Sciatic nerve (tissue), 2 donors: Measurements from ENCODE around the gene NCOA6. TPM values are rescaled to one million over a fixed set of nuclear protein-coding genes. Genes with fewer than 3 reads are reported as not detected.
A peak's percentile ranks its signal among the peaks of the same experiment; 100 is the strongest.

ENCODE experiments used
- ATAC-seq: fragments of 200-7000 bp; cut with Tn5 transposase; one replicate; pipeline ENCODE4 v1.9.1; 2020; ENCODE audit warnings: mild to moderate bottlenecking, moderate library complexity
- DNase-seq: peaks from one replicate; pipeline ENCODE4 v3.0.0-alpha.2; 2020; ENCODE audit warnings: low spot score
- intact Hi-C: fragments of 100-400 bp; cut with DNase I; formaldehyde crosslinking; loops from one replicate; pipeline ENCODE4 v1.14.2; 2022
- total RNA-seq: library from RNA; stranded (reverse); fragmentation: NEBNext Ultra II Directional; extraction: Animal tissue kit (Norgen Biotek cat#: 25700); gene quantifications from one replicate; pipeline ENCODE4 v1.2.1, GENCODE V29; 2021
- donor health status: DM: no; HTN: no; CAD: no.
- donor health status: DM: no; HTN: no; CAD: no.

NCOA6 gene
- total RNA-seq, 1 donor from 2014 or later, result 30.2 TPM

DNA sequence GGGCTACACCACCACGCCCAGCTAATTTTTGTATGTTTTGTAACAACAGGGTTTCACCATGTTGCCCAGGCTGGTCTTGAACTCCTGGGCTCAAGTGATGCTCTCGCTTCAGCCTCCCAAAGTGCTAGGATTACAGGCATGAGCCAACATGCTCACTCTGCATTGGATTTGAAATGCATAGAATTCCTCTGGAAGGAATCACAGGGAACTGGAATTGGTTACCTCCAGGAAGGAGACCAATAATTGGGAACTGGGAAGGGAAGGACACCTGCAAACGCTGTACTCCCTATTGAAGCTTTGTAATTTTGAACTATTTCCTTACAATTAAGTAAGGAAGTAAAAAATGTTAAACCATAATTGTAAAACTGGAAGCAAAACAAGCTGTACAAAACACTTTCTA, 133.6 kb downstream of the NCOA6 start:
- ATAC-seq, result no peak
- intact Hi-C loops, result no loop called here
- no peak for DNase-seq

DNA sequence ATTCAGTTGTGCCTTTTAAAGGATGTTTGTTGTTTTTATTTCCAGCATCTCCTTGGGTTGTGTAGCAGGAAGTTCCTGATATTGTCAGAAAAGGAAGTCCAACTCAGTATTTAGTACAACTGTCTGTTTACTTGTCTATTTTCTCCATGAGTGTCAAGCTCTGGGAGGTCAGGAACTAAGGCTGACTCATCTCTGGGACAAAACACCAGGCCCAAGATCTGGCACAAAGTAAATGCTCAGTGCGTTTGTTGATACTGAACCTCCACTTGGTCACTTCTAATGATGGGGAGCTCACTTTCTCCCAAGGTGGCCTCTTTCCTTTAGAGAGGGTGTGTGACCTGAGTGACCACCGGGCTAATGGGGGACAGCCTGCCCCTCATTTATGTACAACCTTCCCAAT, 136.0 kb downstream of the NCOA6 start:
- ATAC-seq, result no peak
- no peak for DNase-seq
- intact Hi-C loops, result no loop called here

DNA sequence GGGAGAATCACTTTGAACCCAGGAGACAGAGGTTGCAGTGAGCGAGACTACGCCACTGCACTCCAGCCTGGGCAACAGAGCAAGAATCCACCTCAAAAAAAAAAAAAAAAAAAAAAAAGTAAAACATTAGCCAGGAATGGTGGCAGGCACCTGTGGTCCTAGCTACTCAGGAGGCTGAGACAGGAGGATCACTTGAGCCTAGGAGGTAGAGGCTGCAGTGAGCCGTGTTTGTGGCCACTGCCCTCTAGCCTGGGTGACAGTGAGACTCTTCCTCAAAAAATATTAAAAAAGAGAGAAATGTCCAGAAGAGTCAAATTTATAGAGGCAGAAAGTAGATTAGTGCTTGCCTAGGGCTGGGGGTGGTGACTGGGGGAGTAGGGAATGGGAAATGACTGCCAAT, 141.8 kb downstream of the NCOA6 start:
- intact Hi-C loops, result no loop called here
- ATAC-seq (no peak), DNase-seq (peak; percentile 3)

DNA sequence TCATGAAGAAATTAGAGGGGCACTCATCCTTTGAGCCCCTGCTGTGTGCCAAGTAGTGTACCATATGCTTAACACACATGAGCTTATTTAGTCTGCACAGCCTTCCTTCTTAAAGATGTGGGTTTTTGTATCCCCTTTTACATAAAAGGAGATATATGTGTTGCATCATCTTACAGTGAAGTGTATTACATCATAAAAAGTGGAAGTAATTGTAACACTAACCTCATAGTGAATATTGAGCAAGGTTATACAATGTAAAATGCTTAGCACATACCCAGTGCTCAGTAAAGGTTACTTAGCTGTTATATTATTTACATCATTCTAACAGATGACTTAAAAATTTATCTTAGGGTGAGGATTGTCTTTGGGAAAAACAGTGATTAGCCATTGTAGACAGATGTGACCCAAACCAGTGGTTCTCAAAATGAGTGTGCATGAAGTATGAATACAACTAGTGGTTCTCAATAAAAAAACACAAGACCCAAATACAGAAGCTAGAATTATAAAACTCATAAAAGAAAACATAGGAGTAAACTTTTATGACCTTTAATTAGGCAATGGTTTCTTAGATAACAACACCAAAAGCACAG, 144.8 kb downstream of the NCOA6 start:
- DNase-seq, result no peak
- ATAC-seq, result no peak
- intact Hi-C loops, result no loop called here

DNA sequence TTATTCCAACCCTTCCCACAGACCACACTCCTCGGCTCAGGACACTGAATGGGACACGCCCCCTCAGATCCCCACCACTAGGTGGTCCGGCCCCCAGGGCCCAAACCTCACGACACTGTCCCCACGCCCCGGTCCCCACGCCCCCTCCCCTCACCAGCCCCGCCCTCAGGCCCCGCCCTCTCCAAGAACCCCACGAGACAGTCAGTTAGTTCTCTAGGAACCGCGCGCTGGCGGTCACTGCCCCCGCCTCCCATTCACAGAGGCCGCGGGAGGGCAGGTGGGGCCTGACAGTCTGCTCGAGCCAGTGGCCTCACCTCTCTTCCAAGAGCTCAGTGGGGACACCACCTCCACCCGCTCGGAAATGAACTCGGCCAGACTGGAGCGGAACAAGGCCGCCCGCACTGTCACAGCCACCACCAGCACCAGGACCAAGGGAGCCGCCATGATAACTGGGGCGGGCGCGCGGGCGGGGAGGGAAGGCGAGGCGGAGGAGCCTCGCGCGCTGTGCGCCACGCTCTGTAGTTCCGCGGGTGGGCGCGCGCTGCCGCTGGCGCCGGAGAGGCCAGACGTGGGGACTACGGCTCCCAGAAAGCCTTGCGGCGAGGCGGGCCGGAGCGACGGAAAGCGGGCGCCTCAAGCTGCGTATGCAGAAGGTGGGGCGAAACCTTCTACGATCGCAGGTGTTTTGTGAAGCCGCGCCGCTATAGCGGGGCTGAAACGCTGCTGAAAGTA, 148.6 kb downstream of the NCOA6 start, which contains the start of gene PIGU:
TSS of gene PIGU (minus strand) at position 451 of the 732 bp plus-strand sequence. CDS start at position 444, 7 bp downstream.
- peak; percentile 100 for ATAC-seq
- intact Hi-C loops, result no loop called here
- DNase-seq, result peak; percentile 96

DNA sequence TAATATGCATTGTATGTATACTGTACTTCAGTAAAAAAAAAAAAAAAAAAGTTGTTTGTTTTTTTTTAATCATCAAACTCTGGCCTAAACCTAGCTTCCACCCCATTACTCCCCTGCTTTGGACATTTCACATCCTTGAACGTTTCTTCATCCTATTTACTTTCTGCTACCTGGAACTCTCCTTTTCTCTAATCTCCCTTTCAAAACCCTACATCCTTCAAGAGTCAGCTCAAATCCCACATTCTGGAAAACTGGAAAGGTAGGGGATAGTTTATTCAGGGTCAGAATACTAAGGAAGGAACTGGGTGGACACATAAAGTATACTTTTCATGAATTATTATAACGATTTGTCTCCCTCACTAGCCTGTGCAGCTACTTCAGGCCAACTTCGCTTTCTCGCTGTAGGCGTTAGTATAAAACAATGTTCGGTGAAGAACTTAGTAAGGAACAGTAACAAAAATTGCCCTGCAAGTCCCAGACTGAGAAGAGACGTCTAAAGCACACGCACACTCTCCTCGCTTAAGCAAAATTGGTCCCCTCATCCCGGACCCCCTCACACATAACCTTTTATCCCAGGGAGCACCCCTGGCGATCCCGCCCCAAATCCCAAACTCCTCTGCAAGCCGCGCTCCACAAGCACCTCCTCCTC, 149.3 kb downstream of the NCOA6 start:
- no peak for ATAC-seq
- intact Hi-C loops, result no loop called here
- no peak for DNase-seq

DNA sequence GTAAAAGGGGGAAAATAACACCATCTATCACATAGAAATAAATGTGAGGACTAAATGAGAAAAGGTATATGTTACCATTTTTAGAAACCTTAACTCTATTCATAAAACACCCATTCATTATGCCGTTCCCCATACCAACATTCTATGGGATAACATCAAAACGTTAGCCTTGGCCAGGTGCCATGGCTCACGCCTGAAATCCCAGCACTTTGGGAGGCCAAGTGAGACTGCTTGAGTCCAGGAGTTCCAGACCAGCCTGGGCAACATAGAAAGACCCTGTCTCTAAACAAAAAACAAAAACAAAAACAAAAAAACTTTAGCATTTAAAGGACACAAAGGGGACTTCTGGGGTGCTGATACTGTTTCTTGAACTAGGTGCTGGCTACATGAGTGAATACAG, 149.9 kb downstream of the NCOA6 start:
- intact Hi-C loops, result no loop called here
- DNase-seq (no peak), ATAC-seq (no peak)

DNA sequence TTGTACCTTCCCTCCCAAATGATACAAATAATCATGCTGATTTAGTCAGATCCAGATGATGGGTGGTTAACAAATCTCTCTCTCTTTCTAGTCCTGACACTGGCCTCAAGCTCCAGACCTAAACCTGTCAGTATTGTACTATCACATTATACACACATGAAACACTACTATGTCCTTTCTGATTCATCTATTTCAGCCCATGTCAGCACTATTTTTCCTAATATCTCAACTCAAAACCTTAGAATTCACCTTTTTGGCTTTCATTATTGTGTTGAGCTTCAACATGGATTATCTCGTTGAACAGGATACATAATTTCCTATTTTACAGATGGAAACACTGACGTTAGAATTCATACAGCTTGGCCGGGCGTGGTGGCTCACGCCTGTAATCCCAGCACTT, 152.0 kb downstream of the NCOA6 start:
- ATAC-seq, result no peak
- intact Hi-C loops, result no loop called here
- no peak for DNase-seq

DNA sequence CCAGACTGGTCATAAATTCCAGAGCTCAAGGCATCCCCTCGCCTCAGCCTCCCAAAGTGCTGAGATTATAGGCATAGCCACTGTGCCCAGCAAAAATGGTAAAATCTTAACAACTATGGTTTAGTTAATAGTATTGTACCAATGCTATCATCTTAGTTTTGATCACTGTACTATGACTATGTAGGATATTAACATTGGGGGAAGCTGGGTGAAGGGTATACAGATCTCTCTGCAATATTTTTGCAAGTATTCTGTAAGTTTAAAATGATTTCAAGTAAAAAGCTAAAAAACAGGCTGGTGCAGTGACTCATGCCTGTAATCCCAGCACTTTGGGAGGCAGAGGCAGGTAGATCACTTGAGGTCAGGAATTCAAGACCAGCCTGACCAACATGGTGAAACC, 156.4 kb downstream of the NCOA6 start:
- no peak for DNase-seq
- intact Hi-C loops, result no loop called here
- no peak for ATAC-seq

Other genes with a start within 250 kb of the NCOA6 start
- 28.2 TPM for gene PIGU, start 148.6 kb downstream of the NCOA6 start, total RNA-seq
- 36.9 TPM for gene TP53INP2, start 121.3 kb downstream of the NCOA6 start, total RNA-seq
- 27.0 TPM for gene GGT7, start 47.2 kb upstream of the NCOA6 start, total RNA-seq
- gene ACSS2, start 51.0 kb upstream of the NCOA6 start, total RNA-seq, result 103 TPM
- gene GSS, start 130.2 kb upstream of the NCOA6 start, total RNA-seq, result 17.5 TPM
- 5.6 TPM for gene MYH7B, start 130.2 kb upstream of the NCOA6 start, total RNA-seq